Parathyroid adenoma (tissue), 2 donors: ENCODE results near the gene GAD2.
A peak's percentile ranks its signal among the peaks of the same experiment; 100 is the strongest.

Experiments used
- H2AFZ ChIP-seq: fragments of 300-600 bp; sonication (generic); one replicate; pipeline ENCODE4 v1.7.0; 2017; ENCODE audit warnings: antibody characterized with exemption, mild to moderate bottlenecking
- H3K27ac ChIP-seq: fragments of 300-600 bp; sonication (generic); one replicate; pipeline ENCODE4 v1.7.0; 2017
- H3K27me3 ChIP-seq: fragments of 300-600 bp; sonication (generic); one replicate; pipeline ENCODE4 v1.7.0; 2017; ENCODE audit warnings: low read length; ENCODE audit not compliant: control insufficient read depth, insufficient read depth
- H3K36me3 ChIP-seq: fragments of 300-600 bp; sonication (generic); one replicate; pipeline ENCODE4 v1.7.0; 2017; ENCODE audit warnings: low read length; ENCODE audit not compliant: control insufficient read depth, insufficient read depth
- H3K4me1 ChIP-seq: fragments of 300-600 bp; sonication (generic); one replicate; pipeline ENCODE4 v1.7.0; 2017; ENCODE audit warnings: control low read depth
- H3K4me2 ChIP-seq: fragments of 300-600 bp; sonication (generic); one replicate; pipeline ENCODE4 v1.7.0; 2017; ENCODE audit warnings: low read length
- H3K4me3 ChIP-seq: fragments of 300-600 bp; sonication (generic); one replicate; pipeline ENCODE4 v1.7.0; 2017; ENCODE audit warnings: low read depth, low read length
- H3K79me2 ChIP-seq: fragments of 300-600 bp; sonication (generic); one replicate; pipeline ENCODE4 v1.7.0; 2017; ENCODE audit warnings: control low read depth
- H3K9ac ChIP-seq: fragments of 300-600 bp; sonication (generic); one replicate; pipeline ENCODE4 v1.7.0; 2017; ENCODE audit warnings: mild to moderate bottlenecking
- H3K9me3 ChIP-seq: fragments of 300-600 bp; sonication (generic); one replicate; pipeline ENCODE4 v1.7.0; 2017; ENCODE audit warnings: low read length; ENCODE audit not compliant: control insufficient read depth
- TF ChIP-seq, protein P1 (sequence below): fragments of 300-600 bp; sonication (generic); IDR thresholded peaks from one replicate; pipeline ENCODE4 v1.7.0; 2017; ENCODE audit warnings: antibody characterized with exemption, mild to moderate bottlenecking
- donor health status: primary hyperparathyroidism.

The GAD2 gene

DNA sequence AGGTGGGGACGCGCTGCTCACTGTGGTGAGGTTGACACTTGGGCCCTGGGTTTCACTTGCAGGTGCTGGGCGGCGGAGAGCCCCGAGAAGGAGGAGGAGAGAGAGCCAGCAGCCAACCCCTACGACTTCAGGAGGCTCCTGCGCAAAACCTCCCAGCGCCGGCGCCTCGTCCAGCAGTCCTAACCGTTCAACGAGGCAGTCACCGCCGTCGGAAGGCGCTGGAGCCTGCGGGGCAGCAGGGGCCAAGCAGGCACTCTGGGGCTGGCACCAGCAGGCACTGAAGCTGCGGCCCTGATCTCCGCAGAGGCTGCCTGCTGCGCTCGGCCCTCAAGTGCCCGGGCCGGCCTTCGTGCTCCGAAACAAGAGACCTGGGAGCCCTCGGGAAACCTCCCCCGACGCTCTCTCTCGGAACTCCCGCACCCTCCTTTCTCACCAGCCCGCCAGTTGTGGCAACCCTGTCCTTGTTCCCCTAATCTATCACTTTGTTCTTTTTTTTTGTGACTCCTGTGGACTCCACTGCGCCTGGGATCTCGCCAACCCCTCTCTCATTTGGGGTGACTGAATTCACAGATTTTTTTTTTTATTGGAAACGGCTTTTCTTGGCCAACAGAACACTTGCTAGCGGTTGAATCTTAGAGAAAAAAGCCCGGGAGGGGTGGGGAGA, 4.7 kb upstream of the GAD2 start:
- Histone ChIP-seq H3K4me3 (no peak overlapping the region), H3K36me3 (no peaks in the 10 kb centered on the region), H3K9me3 (no peaks in the 10 kb centered on the region), H3K79me2 (no peaks in the 10 kb centered on the region), H3K9ac (no peak overlapping the region), H3K27ac (no peak overlapping the region), H3K27me3 (peaks cover 16% of the 10 kb centered on the region), H2AFZ (no peak overlapping the region), H3K4me2 (peak overlapping the region; percentile 17), H3K4me1 (no peaks in the 10 kb centered on the region)
- TF ChIP-seq, protein P1, sequence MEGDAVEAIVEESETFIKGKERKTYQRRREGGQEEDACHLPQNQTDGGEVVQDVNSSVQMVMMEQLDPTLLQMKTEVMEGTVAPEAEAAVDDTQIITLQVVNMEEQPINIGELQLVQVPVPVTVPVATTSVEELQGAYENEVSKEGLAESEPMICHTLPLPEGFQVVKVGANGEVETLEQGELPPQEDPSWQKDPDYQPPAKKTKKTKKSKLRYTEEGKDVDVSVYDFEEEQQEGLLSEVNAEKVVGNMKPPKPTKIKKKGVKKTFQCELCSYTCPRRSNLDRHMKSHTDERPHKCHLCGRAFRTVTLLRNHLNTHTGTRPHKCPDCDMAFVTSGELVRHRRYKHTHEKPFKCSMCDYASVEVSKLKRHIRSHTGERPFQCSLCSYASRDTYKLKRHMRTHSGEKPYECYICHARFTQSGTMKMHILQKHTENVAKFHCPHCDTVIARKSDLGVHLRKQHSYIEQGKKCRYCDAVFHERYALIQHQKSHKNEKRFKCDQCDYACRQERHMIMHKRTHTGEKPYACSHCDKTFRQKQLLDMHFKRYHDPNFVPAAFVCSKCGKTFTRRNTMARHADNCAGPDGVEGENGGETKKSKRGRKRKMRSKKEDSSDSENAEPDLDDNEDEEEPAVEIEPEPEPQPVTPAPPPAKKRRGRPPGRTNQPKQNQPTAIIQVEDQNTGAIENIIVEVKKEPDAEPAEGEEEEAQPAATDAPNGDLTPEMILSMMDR: no peak

DNA sequence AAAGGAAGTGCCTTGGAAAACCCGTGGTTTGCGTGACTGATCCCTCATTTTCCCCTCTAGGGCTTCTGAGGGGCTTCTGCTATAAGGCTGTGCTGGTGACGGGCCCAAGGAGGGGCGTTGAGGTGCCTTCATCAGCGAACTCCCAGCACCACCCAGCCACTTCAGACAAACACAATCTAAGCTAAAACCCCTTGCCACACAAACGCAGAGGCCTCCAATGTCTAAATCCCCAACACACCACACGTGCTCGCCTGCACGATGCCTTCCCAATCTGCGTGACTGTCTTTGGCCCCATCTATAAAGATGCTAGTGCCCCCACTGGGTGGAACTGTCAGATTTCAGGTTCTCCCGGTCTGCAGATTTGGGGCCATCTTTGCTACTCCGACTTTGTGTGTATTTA, 4.1 kb upstream of the GAD2 start:
- H3K79me2 ChIP-seq: no peaks in the 10 kb centered on the region
- H3K4me1 ChIP-seq: no peaks in the 10 kb centered on the region
- no peak overlapping the region for H3K4me3 ChIP-seq
- H3K4me2 ChIP-seq: no peak overlapping the region
- TF ChIP-seq, protein P1: no peak
- H3K27me3 ChIP-seq: peaks cover 18% of the 10 kb centered on the region
- H2AFZ ChIP-seq: no peak overlapping the region
- no peaks in the 10 kb centered on the region for H3K36me3 ChIP-seq
- H3K9ac ChIP-seq: no peak overlapping the region
- no peaks in the 10 kb centered on the region for H3K9me3 ChIP-seq
- H3K27ac ChIP-seq: no peak overlapping the region

DNA sequence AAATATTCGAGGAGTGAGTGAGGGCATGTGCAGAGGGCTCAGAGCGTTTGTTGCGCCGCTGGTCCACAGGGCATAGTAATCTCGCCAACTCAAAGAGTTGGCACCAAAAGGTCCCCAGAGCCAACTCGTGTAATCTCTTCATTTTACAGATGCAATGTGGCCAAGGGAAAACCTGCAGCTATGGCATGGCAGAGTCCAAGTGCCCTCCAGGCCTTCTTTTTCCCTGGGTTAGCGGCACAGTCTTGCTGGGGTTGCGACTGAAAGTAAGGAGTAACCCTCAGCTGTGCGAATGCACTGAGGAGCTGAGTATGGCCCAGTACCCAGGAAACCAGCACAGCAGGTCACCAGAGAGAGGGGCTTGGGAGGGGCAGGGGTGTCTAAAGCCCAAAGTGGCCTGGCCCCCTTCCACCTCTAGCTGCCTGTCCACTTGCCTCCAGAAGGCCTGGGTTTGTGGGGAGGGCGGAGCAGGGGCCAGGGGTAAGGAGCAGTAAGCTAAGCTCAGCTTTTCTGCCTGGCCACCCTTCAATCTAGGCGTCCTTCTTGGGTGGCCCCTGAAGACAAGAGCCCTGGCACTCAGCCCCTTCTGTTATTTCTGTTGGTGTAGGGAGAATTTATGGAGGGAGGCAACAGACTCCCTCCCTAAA, 3.3 kb upstream of the GAD2 start:
- Histone ChIP-seq H3K36me3 (no peaks in the 10 kb centered on the region), H3K9ac (no peak overlapping the region), H3K27me3 (peaks cover 18% of the 10 kb centered on the region), H3K4me3 (no peak overlapping the region), H3K9me3 (no peaks in the 10 kb centered on the region), H2AFZ (no peak overlapping the region), H3K4me2 (no peak overlapping the region), H3K4me1 (no peaks in the 10 kb centered on the region), H3K79me2 (no peaks in the 10 kb centered on the region), H3K27ac (no peak overlapping the region)
- TF ChIP-seq, protein P1: no peak

DNA sequence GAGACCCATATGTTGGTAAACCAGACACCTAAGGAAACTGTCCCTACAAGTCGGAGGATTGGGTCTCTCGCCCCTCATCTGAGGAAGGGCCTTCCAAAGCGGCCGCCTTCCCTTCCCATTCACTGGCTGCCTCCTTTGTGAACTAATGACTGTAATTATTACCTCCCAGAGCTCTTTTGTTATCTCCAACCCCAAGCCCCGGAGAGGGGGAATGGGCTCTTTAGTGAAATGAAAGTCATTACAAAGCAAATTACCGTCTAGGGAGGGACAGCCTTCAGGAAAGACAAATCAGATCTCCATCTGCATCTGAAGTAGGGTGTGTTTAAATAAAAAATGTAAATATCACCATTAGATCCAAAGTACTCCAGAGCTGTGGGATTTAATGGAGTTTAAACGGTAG, 2.6 kb upstream of the GAD2 start:
- TF ChIP-seq, protein P1: no peak
- Histone ChIP-seq H2AFZ (no peak overlapping the region), H3K79me2 (no peaks in the 10 kb centered on the region), H3K4me1 (no peaks in the 10 kb centered on the region), H3K27me3 (peaks cover 18% of the 10 kb centered on the region), H3K27ac (no peak overlapping the region), H3K36me3 (no peaks in the 10 kb centered on the region), H3K4me2 (no peak overlapping the region), H3K9me3 (no peaks in the 10 kb centered on the region), H3K4me3 (no peak overlapping the region), H3K9ac (no peak overlapping the region)
